GM19351 (cell line): ENCODE data around the gene ATP1A4.
"Not testable (repeated sequence)": the region's sequence is repeated elsewhere in the genome, so short reads cannot be mapped to it uniquely, and the experiment has no call there.

Experiments
- ATAC-seq: cut with Tn5 transposase; IDR thresholded peaks from one replicate; pipeline ENCODE4 v1.9.1; 2021; ENCODE audit warnings: mild to moderate bottlenecking, moderate library complexity; ENCODE audit not compliant: unreplicated experiment

The ATP1A4 gene

GRCh38 chr1:160122978-160123495 is 28.4 kb upstream of the ATP1A4 start:
- ATAC-seq, result no peak

GRCh38 chr1:160123726-160124125 is 27.7 kb upstream of the ATP1A4 start:
- no peak for ATAC-seq

- ATAC-seq, result no peak
Measured at GRCh38 chr1:160124705-160125478, 26.5 kb upstream of the ATP1A4 start.

- ATAC-seq, result no peak
Measured at GRCh38 chr1:160125746-160126145, 25.7 kb upstream of the ATP1A4 start.

GRCh38 chr1:160126342-160126741 is 25.1 kb upstream of the ATP1A4 start:
- ATAC-seq, result not testable (repeated sequence)

GRCh38 chr1:160127381-160127780 is 24.0 kb upstream of the ATP1A4 start:
- ATAC-seq, result no peak

GRCh38 chr1:160127865-160128523 is 23.4 kb upstream of the ATP1A4 start:
- ATAC-seq, result no peak

- ATAC-seq, result no peak
Measured at GRCh38 chr1:160128636-160129035, 22.8 kb upstream of the ATP1A4 start.

GRCh38 chr1:160129046-160129445 is 22.4 kb upstream of the ATP1A4 start:
- ATAC-seq, result no peak

GRCh38 chr1:160129558-160129957 is 21.8 kb upstream of the ATP1A4 start:
- ATAC-seq, result no peak

GRCh38 chr1:160129966-160130365 is 21.4 kb upstream of the ATP1A4 start:
- ATAC-seq, result no peak

GRCh38 chr1:160130486-160130885 is 20.9 kb upstream of the ATP1A4 start:
- ATAC-seq, result no peak

- ATAC-seq, result no peak
Measured at GRCh38 chr1:160130939-160131338, 20.5 kb upstream of the ATP1A4 start.

- no peak for ATAC-seq
Measured at GRCh38 chr1:160131803-160132565, 19.4 kb upstream of the ATP1A4 start.

GRCh38 chr1:160133990-160134770 is 17.2 kb upstream of the ATP1A4 start:
- ATAC-seq, result no peak

- no peak for ATAC-seq
Measured at GRCh38 chr1:160134791-160135572, 16.4 kb upstream of the ATP1A4 start.

GRCh38 chr1:160136121-160136925 is 15.1 kb upstream of the ATP1A4 start:
- ATAC-seq, result no peak

GRCh38 chr1:160136926-160137200 is 14.5 kb upstream of the ATP1A4 start:
- no peak for ATAC-seq

GRCh38 chr1:160137216-160137862 is 14.1 kb upstream of the ATP1A4 start:
- no peak for ATAC-seq
